ENCODE measurements around the gene FOXP1. TPM values are rescaled to one million over a fixed set of nuclear protein-coding genes. Genes with fewer than 3 reads are reported as not detected.

Gene FOXP1
- total and polyA plus RNA-seq, 2 donors (not counting 1 experiment from before 2014, with no cell fraction given) = 91.1 to 508 TPM

GRCh38 chr3:71136276-71136675 is 447.3 kb downstream of the FOXP1 start:
- Histone ChIP-seq H3K79me2 (ENCODE audit: control insufficient read depth, insufficient read depth, low read length) (peaks cover 92% of the 10 kb centered on the region), H3K4me3 (ENCODE audit: control extremely low read depth in 1 of 5, extremely low read depth in 1 of 5, insufficient read depth in 1 of 5, low read depth in 2 of 5, low read length in 4 of 5) (no peak overlapping the region)

DNA sequence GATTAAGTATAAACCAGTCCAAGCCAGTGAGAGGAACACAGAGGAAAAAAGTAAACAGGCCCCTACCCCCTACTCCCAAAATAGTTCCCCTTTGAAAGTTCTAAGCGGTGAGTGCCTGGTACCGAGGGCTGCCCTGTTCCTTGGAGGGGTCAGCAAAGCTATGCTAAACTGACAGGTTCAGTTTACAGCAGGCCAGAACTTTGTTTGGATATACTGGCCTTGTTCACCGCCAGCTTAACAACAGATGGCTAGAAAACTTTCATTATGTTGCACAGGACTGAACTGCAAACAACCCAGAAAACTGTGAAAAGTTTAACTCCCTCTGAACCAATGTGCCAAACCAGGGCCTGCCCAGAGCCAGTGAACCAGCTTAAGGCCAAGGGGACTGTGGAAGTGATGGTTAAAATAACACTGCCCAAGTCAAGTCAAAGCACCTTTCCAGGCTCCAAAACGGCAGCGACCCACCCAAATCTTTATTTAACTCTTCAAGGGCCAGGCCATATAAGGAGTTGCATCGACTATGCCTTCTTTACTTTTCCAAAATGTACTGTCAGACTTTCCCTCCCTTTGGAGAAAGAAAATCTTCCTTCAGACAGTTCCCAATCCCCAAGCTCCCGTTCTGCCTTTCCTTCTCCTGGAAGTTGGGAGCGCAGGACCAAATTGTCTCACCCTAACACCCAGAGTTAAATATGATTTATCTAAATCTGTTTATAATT is 448.0 kb downstream of the FOXP1 start:
- CTCF ChIA-PET = interaction anchor here (1.0 kb wide), 1 partner anchor 129 kb away, joined by 3 read pairs; no protein-coding TSS in a partner anchor
- H2AFZ ChIP-seq (ENCODE audit: insufficient read depth, low read depth, low read length, poor library complexity, severe bottlenecking) = no peak overlapping the region

More at GRCh38 chr3:71136276-71136675, 447.3 kb downstream of the FOXP1 start:
- WGBS (ENCODE audit: insufficient coverage) = no CpG with 5 or more reads among the region's 2 CpGs
- DNase-seq (no peak), ATAC-seq (ENCODE audit: low read depth) (no peak)
- Histone ChIP-seq H3K36me3 (replicated peaks in 1 of 2; ENCODE audit: control extremely low read depth in 1 of 2, control insufficient read depth in 1 of 2, extremely low read depth in 1 of 2, insufficient read depth in 2 of 2, low read length in 1 of 2) (peaks cover 6 to 9% of the 10 kb centered on the region in 2 experiments), H2AFZ (ENCODE audit: insufficient read depth, low read depth, low read length, poor library complexity, severe bottlenecking) (no peak overlapping the region), H3K27ac (ENCODE audit: low read length in 2 of 2) (peak overlapping the region in 1 of 2 donors; percentile 32), H3K4me2 (replicated peaks; ENCODE audit: low read depth, low read length, poor library complexity, severe bottlenecking) (no peak overlapping the region), H3K27me3 (replicated peaks in 1 of 4; ENCODE audit: control extremely low read depth in 1 of 4, control insufficient read depth in 3 of 4, insufficient read depth in 4 of 4, low read length in 3 of 4) (no peaks in the 10 kb centered on the region), H3K4me1 (ENCODE audit: control insufficient read depth in 2 of 2, insufficient read depth in 2 of 2, low read length in 2 of 2) (peaks cover 19 to 28% of the 10 kb centered on the region in 2 donors), H3K9ac (ENCODE audit: low read length) (no peak overlapping the region), H4K20me1 (ENCODE audit: control insufficient read depth, insufficient read depth, low read length, poor library complexity, severe bottlenecking) (no peaks in the 10 kb centered on the region), H3K9me3 (ENCODE audit: control extremely low read depth in 1 of 3, control insufficient read depth in 2 of 3, insufficient read depth in 1 of 3, low read length in 2 of 3) (no peaks in the 10 kb centered on the region)
- H3K4me3 Mint-ChIP-seq = no peak overlapping the region
- POLR2A ChIA-PET = interaction anchor here (0.7 kb wide), 1 partner anchor 93 kb away, joined by 3 read pairs; no protein-coding TSS in a partner anchor
- intact Hi-C loops (cut with micrococcal nuclease) = no loop called here
- H3K27me3 Mint-ChIP-seq = no peaks in the 10 kb centered on the region
- H3K9me3 Mint-ChIP-seq (ENCODE audit: insufficient read depth) = no peaks in the 10 kb centered on the region
- no peak overlapping the region for H3K27ac Mint-ChIP-seq
- TF ChIP-seq, protein P1, sequence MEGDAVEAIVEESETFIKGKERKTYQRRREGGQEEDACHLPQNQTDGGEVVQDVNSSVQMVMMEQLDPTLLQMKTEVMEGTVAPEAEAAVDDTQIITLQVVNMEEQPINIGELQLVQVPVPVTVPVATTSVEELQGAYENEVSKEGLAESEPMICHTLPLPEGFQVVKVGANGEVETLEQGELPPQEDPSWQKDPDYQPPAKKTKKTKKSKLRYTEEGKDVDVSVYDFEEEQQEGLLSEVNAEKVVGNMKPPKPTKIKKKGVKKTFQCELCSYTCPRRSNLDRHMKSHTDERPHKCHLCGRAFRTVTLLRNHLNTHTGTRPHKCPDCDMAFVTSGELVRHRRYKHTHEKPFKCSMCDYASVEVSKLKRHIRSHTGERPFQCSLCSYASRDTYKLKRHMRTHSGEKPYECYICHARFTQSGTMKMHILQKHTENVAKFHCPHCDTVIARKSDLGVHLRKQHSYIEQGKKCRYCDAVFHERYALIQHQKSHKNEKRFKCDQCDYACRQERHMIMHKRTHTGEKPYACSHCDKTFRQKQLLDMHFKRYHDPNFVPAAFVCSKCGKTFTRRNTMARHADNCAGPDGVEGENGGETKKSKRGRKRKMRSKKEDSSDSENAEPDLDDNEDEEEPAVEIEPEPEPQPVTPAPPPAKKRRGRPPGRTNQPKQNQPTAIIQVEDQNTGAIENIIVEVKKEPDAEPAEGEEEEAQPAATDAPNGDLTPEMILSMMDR (IDR thresholded peaks at IDR 0.05) = no peak
- no peak for TF ChIP-seq EZH2 (IDR thresholded peaks at IDR 0.05; ENCODE audit: borderline replicate concordance, insufficient read depth, low read depth, low read length, poor library complexity, severe bottlenecking)
- CTCF ChIA-PET = interaction anchor here (1.0 to 1.8 kb wide), 2 partner anchors 68 to 130 kb away, joined by 3 to 4 read pairs; no protein-coding TSS in a partner anchor
- peaks cover 51% of the 10 kb centered on the region for H3K4me1 Mint-ChIP-seq

More for the DNA sequence above, 448.0 kb downstream of the FOXP1 start:
- Mint-ChIP-seq H3K4me3 (no peak overlapping the region), H3K9me3 (ENCODE audit: insufficient read depth) (no peaks in the 10 kb centered on the region), H3K27ac (peak overlapping the region; percentile 71), H3K27me3 (no peaks in the 10 kb centered on the region), H3K4me1 (peaks cover 57% of the 10 kb centered on the region)
- Histone ChIP-seq H3K36me3 (replicated peaks in 1 of 2; ENCODE audit: control extremely low read depth in 1 of 2, control insufficient read depth in 1 of 2, extremely low read depth in 1 of 2, insufficient read depth in 2 of 2, low read length in 1 of 2) (peaks cover 6 to 8% of the 10 kb centered on the region in 2 experiments), H3K4me2 (replicated peaks; ENCODE audit: low read depth, low read length, poor library complexity, severe bottlenecking) (peak overlapping the region; percentile 11), H3K27ac (ENCODE audit: low read length in 2 of 2) (peak overlapping the region in 1 of 2 donors; percentile 50), H4K20me1 (ENCODE audit: control insufficient read depth, insufficient read depth, low read length, poor library complexity, severe bottlenecking) (no peaks in the 10 kb centered on the region), H3K9ac (ENCODE audit: low read length) (no peak overlapping the region), H3K4me3 (ENCODE audit: control extremely low read depth in 1 of 5, extremely low read depth in 1 of 5, insufficient read depth in 1 of 5, low read depth in 2 of 5, low read length in 4 of 5) (no peak overlapping the region), H3K79me2 (ENCODE audit: control insufficient read depth, insufficient read depth, low read length) (peaks cover 92% of the 10 kb centered on the region), H3K27me3 (replicated peaks in 1 of 4; ENCODE audit: control extremely low read depth in 1 of 4, control insufficient read depth in 3 of 4, insufficient read depth in 4 of 4, low read length in 3 of 4) (no peaks in the 10 kb centered on the region), H3K9me3 (ENCODE audit: control extremely low read depth in 1 of 3, control insufficient read depth in 2 of 3, insufficient read depth in 1 of 3, low read length in 2 of 3) (no peaks in the 10 kb centered on the region), H3K4me1 (ENCODE audit: control insufficient read depth in 2 of 2, insufficient read depth in 2 of 2, low read length in 2 of 2) (peaks cover 25 to 36% of the 10 kb centered on the region in 2 donors)
- ATAC-seq (ENCODE audit: low read depth) (no peak), DNase-seq (no peak)
- 68% methylated on average over 5 of the region's 8 CpGs for WGBS (ENCODE audit: insufficient coverage)
- intact Hi-C loops (cut with micrococcal nuclease) = no loop called here
- POLR2A ChIA-PET = no interaction called here
- TF ChIP-seq, protein P1 (IDR thresholded peaks at IDR 0.05) = no peak
- TF ChIP-seq EZH2 (IDR thresholded peaks at IDR 0.05; ENCODE audit: borderline replicate concordance, insufficient read depth, low read depth, low read length, poor library complexity, severe bottlenecking) = no peak

Measured in B cell (primary cell).